Fibroblast of the aortic adventitia (primary cell): ENCODE measurements around the gene GAB2. TPM values are rescaled to one million over a fixed set of nuclear protein-coding genes. Genes with fewer than 3 reads are reported as not detected.

Experiments used
- DNase-seq: peaks from one replicate; pipeline ENCODE4 v3.0.0-alpha.2; 2010; ENCODE audit warnings: low read depth
- H3K4me3 ChIP-seq: 2 replicates; pipeline ENCODE4 v1.5.1; 2011; ENCODE audit warnings: low read depth, mild to moderate bottlenecking, control low read depth, low read length, moderate library complexity
- CTCF ChIP-seq: IDR thresholded peaks from 2 replicates; pipeline ENCODE4 v1.5.1; 2011; ENCODE audit warnings: mild to moderate bottlenecking, low read length, control low read depth, inconsistent platforms; ENCODE audit not compliant: insufficient read depth
- total RNA-seq: library from RNA; depleted of rRNA; stranded (reverse); fragments of >200 nt; gene quantifications from 2 replicates; pipeline ENCODE4 v1.2.3, GENCODE V29; 2012; ENCODE audit warnings: low replicate concordance

GAB2 gene
- total RNA-seq, 1 donor: 16.4 TPM

GRCh38 chr11:78332174-78332866, 85.3 kb downstream of the GAB2 start:
- no peak overlapping the region for H3K4me3 ChIP-seq
- no peak for TF ChIP-seq CTCF
- peak; percentile 56 for DNase-seq

GRCh38 chr11:78331711-78332110, 85.9 kb downstream of the GAB2 start:
- no peak for DNase-seq
- H3K4me3 ChIP-seq: no peak overlapping the region

GRCh38 chr11:78330361-78330760, 87.3 kb downstream of the GAB2 start:
- H3K4me3 ChIP-seq: no peak overlapping the region
- TF ChIP-seq CTCF: no peak
- DNase-seq: no peak

More at GRCh38 chr11:78331711-78332110, 85.9 kb downstream of the GAB2 start:
- TF ChIP-seq CTCF: no peak

GRCh38 chr11:78327945-78328344, 89.7 kb downstream of the GAB2 start:
- no peak for DNase-seq
- no peak for TF ChIP-seq CTCF
- no peak overlapping the region for H3K4me3 ChIP-seq

- no peak for DNase-seq
Observed at GRCh38 chr11:78325274-78325781, 92.3 kb downstream of the GAB2 start.

GRCh38 chr11:78323363-78323762, 94.3 kb downstream of the GAB2 start:
- no peak for DNase-seq
- H3K4me3 ChIP-seq: no peak overlapping the region
- TF ChIP-seq CTCF: no peak

More at GRCh38 chr11:78325274-78325781, 92.3 kb downstream of the GAB2 start:
- H3K4me3 ChIP-seq: no peak overlapping the region
- TF ChIP-seq CTCF: no peak
